Measurements from ENCODE around the gene MARVELD2.
"Not testable (repeated sequence)": the region's sequence is repeated elsewhere in the genome, so short reads cannot be mapped to it uniquely, and the experiment has no call there.

The MARVELD2 gene

GRCh38 chr5:69477170-69477569 lies 62.3 kb downstream of the MARVELD2 start:
- TF ChIP-seq, protein P1, sequence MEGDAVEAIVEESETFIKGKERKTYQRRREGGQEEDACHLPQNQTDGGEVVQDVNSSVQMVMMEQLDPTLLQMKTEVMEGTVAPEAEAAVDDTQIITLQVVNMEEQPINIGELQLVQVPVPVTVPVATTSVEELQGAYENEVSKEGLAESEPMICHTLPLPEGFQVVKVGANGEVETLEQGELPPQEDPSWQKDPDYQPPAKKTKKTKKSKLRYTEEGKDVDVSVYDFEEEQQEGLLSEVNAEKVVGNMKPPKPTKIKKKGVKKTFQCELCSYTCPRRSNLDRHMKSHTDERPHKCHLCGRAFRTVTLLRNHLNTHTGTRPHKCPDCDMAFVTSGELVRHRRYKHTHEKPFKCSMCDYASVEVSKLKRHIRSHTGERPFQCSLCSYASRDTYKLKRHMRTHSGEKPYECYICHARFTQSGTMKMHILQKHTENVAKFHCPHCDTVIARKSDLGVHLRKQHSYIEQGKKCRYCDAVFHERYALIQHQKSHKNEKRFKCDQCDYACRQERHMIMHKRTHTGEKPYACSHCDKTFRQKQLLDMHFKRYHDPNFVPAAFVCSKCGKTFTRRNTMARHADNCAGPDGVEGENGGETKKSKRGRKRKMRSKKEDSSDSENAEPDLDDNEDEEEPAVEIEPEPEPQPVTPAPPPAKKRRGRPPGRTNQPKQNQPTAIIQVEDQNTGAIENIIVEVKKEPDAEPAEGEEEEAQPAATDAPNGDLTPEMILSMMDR (IDR thresholded peaks at IDR 0.05; ENCODE audit: low read depth, low read length, missing control alignments), result no peak
- DNase-seq (ENCODE audit: low read depth), result no peak
- H3K4me3 ChIP-seq (ENCODE audit: low read depth, low read length), result no peak overlapping the region

- H3K4me3 ChIP-seq (ENCODE audit: low read depth, low read length); DNase-seq (ENCODE audit: low read depth): not testable (repeated sequence)
Measured at GRCh38 chr5:69478296-69478695, 63.4 kb downstream of the MARVELD2 start.

- no peak for DNase-seq (ENCODE audit: low read depth)
- TF ChIP-seq, protein P1 (IDR thresholded peaks at IDR 0.05; ENCODE audit: low read depth, low read length, missing control alignments), result no peak
- no peak overlapping the region for H3K4me3 ChIP-seq (ENCODE audit: low read depth, low read length)
Measured at GRCh38 chr5:69484891-69485290, 70.0 kb downstream of the MARVELD2 start.

DNA sequence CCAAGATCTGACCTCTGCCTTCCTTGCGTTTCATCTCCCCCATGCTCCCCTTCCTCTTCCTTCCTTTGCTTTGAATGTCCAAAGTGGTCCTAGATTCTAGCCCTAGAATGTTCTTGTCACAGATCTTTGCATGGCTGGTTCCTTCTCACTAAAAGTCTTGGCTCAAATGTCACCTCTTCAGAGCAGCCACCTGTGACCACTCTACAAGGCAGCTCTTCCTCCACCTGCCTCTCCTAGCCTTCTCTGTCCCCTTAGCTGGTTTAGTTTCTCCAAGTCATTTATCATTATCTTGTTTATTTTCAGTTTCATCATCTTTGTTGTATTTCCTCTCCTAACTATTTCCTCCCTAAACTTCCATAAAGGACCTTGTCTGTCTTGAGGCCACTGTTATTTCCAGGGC lies 70.6 kb downstream of the MARVELD2 start:
- no peak for DNase-seq (ENCODE audit: low read depth)
- TF ChIP-seq, protein P1 (IDR thresholded peaks at IDR 0.05; ENCODE audit: low read depth, low read length, missing control alignments), result no peak

DNA sequence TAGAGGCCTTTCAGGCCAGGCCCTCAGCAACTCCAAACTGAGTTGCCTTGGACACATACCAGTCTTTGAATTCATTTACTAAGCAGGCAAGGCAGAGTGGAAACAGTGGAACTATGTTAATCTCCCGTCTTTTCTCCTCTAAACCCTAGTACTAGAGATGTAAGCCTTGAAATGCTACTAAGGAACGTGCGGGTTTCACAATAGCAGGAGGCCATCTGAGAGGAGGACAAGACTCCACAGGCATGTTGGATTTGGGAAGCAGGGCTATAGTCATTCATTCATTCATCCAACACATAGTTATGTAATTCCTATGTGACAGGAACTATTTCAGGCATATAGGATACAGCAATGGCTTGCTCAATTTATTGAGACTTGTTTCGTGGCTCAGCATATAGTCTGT lies 74.3 kb downstream of the MARVELD2 start:
- H3K4me3 ChIP-seq (ENCODE audit: low read depth, low read length), result no peak overlapping the region
- TF ChIP-seq, protein P1 (IDR thresholded peaks at IDR 0.05; ENCODE audit: low read depth, low read length, missing control alignments), result no peak

More for the DNA sequence above, 70.6 kb downstream of the MARVELD2 start:
- no peak overlapping the region for H3K4me3 ChIP-seq (ENCODE audit: low read depth, low read length)

GRCh38 chr5:69491027-69491426 lies 76.1 kb downstream of the MARVELD2 start:
- no peak for DNase-seq (ENCODE audit: low read depth)
- TF ChIP-seq, protein P1 (IDR thresholded peaks at IDR 0.05; ENCODE audit: low read depth, low read length, missing control alignments), result no peak
- H3K4me3 ChIP-seq (ENCODE audit: low read depth, low read length), result no peak overlapping the region

More for the DNA sequence above, 74.3 kb downstream of the MARVELD2 start:
- DNase-seq (ENCODE audit: low read depth), result no peak

DNA sequence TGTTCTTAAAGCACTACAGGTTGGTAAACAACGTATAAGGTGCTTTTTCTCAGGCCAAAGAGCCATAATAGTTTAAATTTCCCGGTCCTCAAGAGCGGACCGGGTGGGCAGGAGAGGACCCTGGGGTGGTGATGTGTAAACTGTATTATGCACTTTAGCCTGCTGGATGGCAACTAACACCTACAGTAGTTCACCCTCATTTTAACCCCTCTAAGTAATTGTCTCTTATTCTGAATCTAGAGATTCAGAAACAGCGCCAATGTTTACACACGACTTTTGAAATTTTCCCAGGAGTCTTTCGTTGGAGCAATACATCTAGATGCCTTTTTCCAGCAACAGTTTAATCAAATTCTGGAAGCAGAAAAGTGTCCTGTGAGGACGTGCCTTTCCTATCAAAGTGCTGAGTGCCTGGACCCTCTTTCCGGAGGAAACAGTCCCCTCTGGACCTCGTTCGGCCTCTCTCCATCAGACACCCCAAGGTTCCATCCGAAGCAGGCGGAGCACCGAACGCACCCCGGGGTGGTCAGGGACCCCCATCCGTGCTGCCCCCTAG lies 77.0 kb downstream of the MARVELD2 start:
- TF ChIP-seq, protein P1 (IDR thresholded peaks at IDR 0.05; ENCODE audit: low read depth, low read length, missing control alignments), result no peak
- peak overlapping the region; percentile 66 for H3K4me3 ChIP-seq (ENCODE audit: low read depth, low read length)
- no peak for DNase-seq (ENCODE audit: low read depth)

All from GM12864 (cell line).